ENCODE results near the gene DCPS.
"Not testable (repeated sequence)": the region's sequence is repeated elsewhere in the genome, so short reads cannot be mapped to it uniquely, and the experiment has no call there.

DNA sequence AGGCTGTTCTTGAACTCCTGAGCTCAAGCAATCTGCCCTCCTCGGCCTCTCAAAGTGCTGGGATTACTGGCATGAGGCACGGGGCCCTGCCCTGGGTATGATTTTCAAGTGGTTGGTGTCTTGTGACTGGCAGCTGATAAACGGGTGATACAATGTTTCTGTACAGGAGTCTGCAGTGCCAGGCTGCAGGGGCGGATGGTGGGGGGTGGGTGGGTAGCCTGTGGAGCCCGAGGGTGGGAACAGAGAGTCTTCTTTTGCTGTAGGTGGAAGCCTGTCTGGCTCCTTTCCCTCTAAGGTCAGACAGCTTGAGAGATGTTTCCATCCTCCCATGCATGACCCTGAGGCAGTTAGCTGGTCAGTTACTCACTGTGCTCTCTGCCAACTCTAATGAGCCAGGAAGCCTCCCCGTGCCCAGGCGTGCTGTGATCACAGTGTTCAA lies 90.8 kb downstream of the DCPS start:
- TF ChIP-seq, protein P1, sequence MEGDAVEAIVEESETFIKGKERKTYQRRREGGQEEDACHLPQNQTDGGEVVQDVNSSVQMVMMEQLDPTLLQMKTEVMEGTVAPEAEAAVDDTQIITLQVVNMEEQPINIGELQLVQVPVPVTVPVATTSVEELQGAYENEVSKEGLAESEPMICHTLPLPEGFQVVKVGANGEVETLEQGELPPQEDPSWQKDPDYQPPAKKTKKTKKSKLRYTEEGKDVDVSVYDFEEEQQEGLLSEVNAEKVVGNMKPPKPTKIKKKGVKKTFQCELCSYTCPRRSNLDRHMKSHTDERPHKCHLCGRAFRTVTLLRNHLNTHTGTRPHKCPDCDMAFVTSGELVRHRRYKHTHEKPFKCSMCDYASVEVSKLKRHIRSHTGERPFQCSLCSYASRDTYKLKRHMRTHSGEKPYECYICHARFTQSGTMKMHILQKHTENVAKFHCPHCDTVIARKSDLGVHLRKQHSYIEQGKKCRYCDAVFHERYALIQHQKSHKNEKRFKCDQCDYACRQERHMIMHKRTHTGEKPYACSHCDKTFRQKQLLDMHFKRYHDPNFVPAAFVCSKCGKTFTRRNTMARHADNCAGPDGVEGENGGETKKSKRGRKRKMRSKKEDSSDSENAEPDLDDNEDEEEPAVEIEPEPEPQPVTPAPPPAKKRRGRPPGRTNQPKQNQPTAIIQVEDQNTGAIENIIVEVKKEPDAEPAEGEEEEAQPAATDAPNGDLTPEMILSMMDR (IDR thresholded peaks at IDR 0.05; ENCODE audit: insufficient read depth, low read depth, low read length) = not testable (repeated sequence)
- not testable (repeated sequence) for TF ChIP-seq EZH2 (IDR thresholded peaks at IDR 0.05; ENCODE audit: insufficient read depth, low read length)

Measured in astrocyte (in vitro differentiated cells and primary cell).